ENCODE results near the gene MYH4. TPM values are rescaled to one million over a fixed set of nuclear protein-coding genes. Genes with fewer than 3 reads are reported as not detected.

Gene MYH4
- polyA plus RNA-seq, 2 donors, result not detected

DNA sequence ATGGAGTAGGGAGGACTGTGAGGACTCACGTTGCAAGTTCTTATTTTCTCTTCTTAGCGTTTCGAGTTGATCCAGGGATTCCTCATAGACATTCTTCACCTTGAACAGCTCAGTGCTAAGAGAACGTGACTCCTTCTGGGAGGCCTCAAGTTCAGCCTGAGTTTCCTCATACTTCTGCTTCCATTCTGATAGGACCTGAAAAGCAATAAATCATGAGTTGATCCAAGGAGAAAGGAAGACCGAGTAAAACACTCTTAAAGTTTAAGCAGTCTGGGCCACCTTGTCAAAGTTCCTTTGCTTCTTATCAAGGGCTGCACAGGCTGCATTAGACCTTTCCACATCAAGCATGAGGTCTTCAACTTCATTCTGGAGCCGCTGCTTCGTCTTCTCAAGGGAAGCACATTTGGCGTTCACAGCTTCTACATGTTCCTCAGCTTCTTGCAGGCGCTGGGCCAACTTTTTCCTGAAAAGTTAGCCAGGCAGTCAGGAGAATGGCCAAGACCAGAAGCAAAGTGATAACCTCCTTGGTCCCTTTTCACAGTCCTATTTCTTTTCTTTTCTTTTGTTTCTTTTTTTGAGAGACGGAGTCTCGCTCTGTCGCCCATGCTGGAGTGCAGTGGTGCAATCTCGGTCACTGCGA lies 72.7 kb downstream of the MYH4 start:
- 74 to 77% methylated on average over 14 of the region's 14 CpGs for WGBS, 2 donors
- Histone ChIP-seq H3K9me3 (ENCODE audit: control insufficient read depth in 2 of 2, insufficient read depth in 1 of 2, low read depth in 1 of 2, low read length in 1 of 2) (no peaks in the 10 kb centered on the region), H3K4me3 (ENCODE audit: low read depth in 1 of 2, low read length in 2 of 2) (no peak overlapping the region), H3K27ac (ENCODE audit: low read depth in 2 of 2, low read length in 1 of 2) (no peak overlapping the region), H3K27me3 (ENCODE audit: control insufficient read depth in 1 of 2, insufficient read depth in 2 of 2, low read length in 2 of 2) (no peaks in the 10 kb centered on the region), H3K36me3 (ENCODE audit: control insufficient read depth in 2 of 2, insufficient read depth in 2 of 2, low read length in 1 of 2) (no peaks in the 10 kb centered on the region), H3K4me1 (ENCODE audit: control insufficient read depth in 2 of 2, insufficient read depth in 2 of 2, low read length in 1 of 2) (no peaks in the 10 kb centered on the region)

DNA sequence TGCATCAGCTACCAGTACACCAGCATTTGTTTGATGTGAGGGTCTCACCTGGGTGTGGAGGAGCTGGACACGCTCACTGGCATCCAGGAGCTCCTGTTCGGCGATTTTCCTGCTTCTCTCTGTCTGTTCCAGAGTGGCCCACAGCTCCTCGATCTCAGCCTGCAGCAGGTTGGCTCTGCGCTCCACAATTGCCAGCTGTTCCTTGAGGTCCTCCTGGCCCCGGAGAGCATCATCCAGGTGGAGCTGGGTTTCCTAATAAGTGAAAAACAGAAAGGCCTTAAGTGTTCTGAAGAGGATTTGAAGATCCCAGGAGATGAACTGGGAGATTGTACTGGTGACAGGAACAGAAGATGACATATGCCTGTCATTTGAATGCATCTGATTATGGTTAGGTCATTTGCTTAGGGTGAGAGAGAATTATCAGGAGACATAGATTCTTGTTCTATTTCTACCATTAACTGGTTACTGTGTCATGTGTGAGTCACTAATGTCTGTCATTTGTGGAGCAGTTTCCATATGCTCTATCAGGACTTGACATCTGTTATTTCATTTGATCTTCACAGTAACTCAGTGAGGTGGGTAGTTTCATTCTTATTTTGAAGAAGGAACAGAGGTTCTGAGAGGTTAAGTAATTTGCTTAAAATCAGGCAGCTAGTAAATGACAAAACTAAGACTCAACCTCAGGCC lies 75.0 kb downstream of the MYH4 start:
- Histone ChIP-seq H3K27ac (ENCODE audit: low read depth in 2 of 2, low read length in 1 of 2) (no peak overlapping the region), H3K4me1 (ENCODE audit: control insufficient read depth in 2 of 2, insufficient read depth in 2 of 2, low read length in 1 of 2) (no peaks in the 10 kb centered on the region), H3K27me3 (ENCODE audit: control insufficient read depth in 1 of 2, insufficient read depth in 2 of 2, low read length in 2 of 2) (no peaks in the 10 kb centered on the region), H3K9me3 (ENCODE audit: control insufficient read depth in 2 of 2, insufficient read depth in 1 of 2, low read depth in 1 of 2, low read length in 1 of 2) (no peaks in the 10 kb centered on the region), H3K36me3 (ENCODE audit: control insufficient read depth in 2 of 2, insufficient read depth in 2 of 2, low read length in 1 of 2) (no peaks in the 10 kb centered on the region), H3K4me3 (ENCODE audit: low read depth in 1 of 2, low read length in 2 of 2) (no peak overlapping the region)
- 84 to 86% methylated on average over 6 of the region's 6 CpGs for WGBS, 2 donors

Other genes starting within 250 kb of the MYH4 start
- gene MYH13, start 96.6 kb downstream of the MYH4 start, polyA plus RNA-seq, result under 1 TPM; 0.04 to 0.08 TPM
- gene MYH8, start 47.6 kb downstream of the MYH4 start, polyA plus RNA-seq, result not detected
- gene MYH1, start 49.0 kb upstream of the MYH4 start, polyA plus RNA-seq, result under 1 TPM in 1 of 2 donors, not detected in 1; 0.01 TPM
- under 1 TPM in 1 of 2 donors, not detected in 1; 0.02 TPM for gene MYH2, start 80.1 kb upstream of the MYH4 start, polyA plus RNA-seq
- gene MYH3, start 187.8 kb upstream of the MYH4 start, polyA plus RNA-seq, result 1 to 10 TPM in 1 of 2 donors, under 1 TPM in 1; 0.95 to 3.6 TPM
- gene SCO1, start 228.0 kb upstream of the MYH4 start, polyA plus RNA-seq, result 10 to 100 TPM in 1 of 2 donors, 1 to 10 TPM in 1; 4.9 to 14.3 TPM
- 1 to 10 TPM; 3.5 to 6.5 TPM for gene ADPRM, start 228.0 kb upstream of the MYH4 start, polyA plus RNA-seq